Activated naive CD4-positive, alpha-beta T cell treated with anti-CD3 and anti-CD28 coated beads, Interleukin-2, amount 50 U/mL, for 24 hours (primary cell): Measurements from ENCODE around the gene ZFPM1.

Experiments used
- H3K27ac Mint-ChIP-seq: one replicate; pipeline ENCODE4 v1.8.0; 2021; ENCODE audit warnings: mild to moderate bottlenecking, mixed read lengths
- H3K27me3 Mint-ChIP-seq: one replicate; pipeline ENCODE4 v1.8.0; 2021; ENCODE audit warnings: mixed read lengths
- H3K36me3 Mint-ChIP-seq: one replicate; pipeline ENCODE4 v1.8.0; 2021; ENCODE audit warnings: mixed read lengths
- H3K4me1 Mint-ChIP-seq: one replicate; pipeline ENCODE4 v1.8.0; 2021; ENCODE audit warnings: mixed read lengths
- H3K4me3 Mint-ChIP-seq: one replicate; pipeline ENCODE4 v1.8.0; 2021; ENCODE audit warnings: mild to moderate bottlenecking, mixed read lengths
- H3K9me3 Mint-ChIP-seq: one replicate; pipeline ENCODE4 v1.8.0; 2021; ENCODE audit warnings: mixed read lengths

Gene ZFPM1

GRCh38 chr16:88499836-88500251 lies 46.8 kb downstream of the ZFPM1 start:
- H3K27ac Mint-ChIP-seq: no peak overlapping the region
- H3K27me3 Mint-ChIP-seq: no peaks in the 10 kb centered on the region
- peaks cover 9% of the 10 kb centered on the region for H3K4me1 Mint-ChIP-seq
- H3K36me3 Mint-ChIP-seq: no peaks in the 10 kb centered on the region
- H3K9me3 Mint-ChIP-seq: no peaks in the 10 kb centered on the region
- no peak overlapping the region for H3K4me3 Mint-ChIP-seq

- Mint-ChIP-seq H3K27me3 (no peaks in the 10 kb centered on the region), H3K4me3 (no peak overlapping the region), H3K9me3 (no peaks in the 10 kb centered on the region), H3K4me1 (peaks cover 9% of the 10 kb centered on the region), H3K27ac (no peak overlapping the region), H3K36me3 (no peaks in the 10 kb centered on the region)
Observed at GRCh38 chr16:88500255-88500661, 47.2 kb downstream of the ZFPM1 start.

GRCh38 chr16:88502371-88502770 lies 49.3 kb downstream of the ZFPM1 start:
- Mint-ChIP-seq H3K27ac (no peak overlapping the region), H3K36me3 (no peaks in the 10 kb centered on the region), H3K9me3 (no peaks in the 10 kb centered on the region), H3K4me1 (peaks cover 9% of the 10 kb centered on the region), H3K27me3 (no peaks in the 10 kb centered on the region), H3K4me3 (no peak overlapping the region)

GRCh38 chr16:88502776-88503280 lies 49.7 kb downstream of the ZFPM1 start:
- Mint-ChIP-seq H3K27me3 (no peaks in the 10 kb centered on the region), H3K4me1 (peaks cover 9% of the 10 kb centered on the region), H3K36me3 (no peaks in the 10 kb centered on the region), H3K4me3 (no peak overlapping the region), H3K27ac (no peak overlapping the region), H3K9me3 (no peaks in the 10 kb centered on the region)

GRCh38 chr16:88503374-88503770 lies 50.3 kb downstream of the ZFPM1 start:
- H3K27ac Mint-ChIP-seq: peak overlapping the region; percentile 55

GRCh38 chr16:88503771-88504488 lies 50.9 kb downstream of the ZFPM1 start:
- Mint-ChIP-seq H3K27me3 (no peaks in the 10 kb centered on the region), H3K4me3 (no peak overlapping the region), H3K36me3 (no peaks in the 10 kb centered on the region), H3K27ac (peak overlapping the region; percentile 55), H3K4me1 (peaks cover 6% of the 10 kb centered on the region), H3K9me3 (no peaks in the 10 kb centered on the region)

More at GRCh38 chr16:88503374-88503770, 50.3 kb downstream of the ZFPM1 start:
- H3K4me3 Mint-ChIP-seq: no peak overlapping the region
- H3K27me3 Mint-ChIP-seq: no peaks in the 10 kb centered on the region
- no peaks in the 10 kb centered on the region for H3K9me3 Mint-ChIP-seq
- peaks cover 8% of the 10 kb centered on the region for H3K4me1 Mint-ChIP-seq
- no peaks in the 10 kb centered on the region for H3K36me3 Mint-ChIP-seq

- H3K27ac Mint-ChIP-seq: peak overlapping the region; percentile 68
- no peaks in the 10 kb centered on the region for H3K27me3 Mint-ChIP-seq
- H3K4me1 Mint-ChIP-seq: peaks cover 6% of the 10 kb centered on the region
- no peaks in the 10 kb centered on the region for H3K9me3 Mint-ChIP-seq
- no peaks in the 10 kb centered on the region for H3K36me3 Mint-ChIP-seq
- no peak overlapping the region for H3K4me3 Mint-ChIP-seq
Observed at GRCh38 chr16:88504489-88505404, 51.7 kb downstream of the ZFPM1 start.

- peaks cover 6% of the 10 kb centered on the region for H3K4me1 Mint-ChIP-seq
- no peaks in the 10 kb centered on the region for H3K36me3 Mint-ChIP-seq
- no peaks in the 10 kb centered on the region for H3K9me3 Mint-ChIP-seq
- H3K4me3 Mint-ChIP-seq: no peak overlapping the region
- H3K27me3 Mint-ChIP-seq: no peaks in the 10 kb centered on the region
- H3K27ac Mint-ChIP-seq: peak overlapping the region; percentile 68
Observed at GRCh38 chr16:88505405-88506082, 52.5 kb downstream of the ZFPM1 start.

- Mint-ChIP-seq H3K36me3 (no peaks in the 10 kb centered on the region), H3K4me1 (peaks cover 6% of the 10 kb centered on the region), H3K9me3 (no peaks in the 10 kb centered on the region), H3K27ac (no peak overlapping the region), H3K27me3 (no peaks in the 10 kb centered on the region), H3K4me3 (no peak overlapping the region)
Observed at GRCh38 chr16:88506723-88507122, 53.6 kb downstream of the ZFPM1 start.

- Mint-ChIP-seq H3K36me3 (no peaks in the 10 kb centered on the region), H3K27me3 (no peaks in the 10 kb centered on the region), H3K27ac (no peak overlapping the region), H3K4me3 (no peak overlapping the region), H3K9me3 (no peaks in the 10 kb centered on the region), H3K4me1 (peaks cover 6% of the 10 kb centered on the region)
Observed at GRCh38 chr16:88507231-88507743, 54.2 kb downstream of the ZFPM1 start.

GRCh38 chr16:88508376-88508867 lies 55.3 kb downstream of the ZFPM1 start:
- Mint-ChIP-seq H3K27ac (no peak overlapping the region), H3K4me1 (peaks cover 5% of the 10 kb centered on the region), H3K9me3 (no peaks in the 10 kb centered on the region), H3K27me3 (no peaks in the 10 kb centered on the region), H3K36me3 (no peaks in the 10 kb centered on the region), H3K4me3 (no peak overlapping the region)

GRCh38 chr16:88508868-88509748 lies 56.0 kb downstream of the ZFPM1 start:
- Mint-ChIP-seq H3K27ac (peak overlapping the region; percentile 12), H3K36me3 (no peaks in the 10 kb centered on the region), H3K9me3 (no peaks in the 10 kb centered on the region), H3K4me1 (peaks cover under 1% of the 10 kb centered on the region), H3K4me3 (no peak overlapping the region), H3K27me3 (no peaks in the 10 kb centered on the region)

GRCh38 chr16:88509749-88510069 lies 56.6 kb downstream of the ZFPM1 start:
- H3K27me3 Mint-ChIP-seq: no peaks in the 10 kb centered on the region
- no peaks in the 10 kb centered on the region for H3K36me3 Mint-ChIP-seq
- H3K4me1 Mint-ChIP-seq: no peaks in the 10 kb centered on the region
- H3K4me3 Mint-ChIP-seq: no peak overlapping the region
- H3K9me3 Mint-ChIP-seq: no peaks in the 10 kb centered on the region
- H3K27ac Mint-ChIP-seq: no peak overlapping the region

- H3K4me3 Mint-ChIP-seq: no peak overlapping the region
- no peaks in the 10 kb centered on the region for H3K36me3 Mint-ChIP-seq
- no peaks in the 10 kb centered on the region for H3K9me3 Mint-ChIP-seq
- H3K4me1 Mint-ChIP-seq: no peaks in the 10 kb centered on the region
- no peak overlapping the region for H3K27ac Mint-ChIP-seq
- H3K27me3 Mint-ChIP-seq: no peaks in the 10 kb centered on the region
Observed at GRCh38 chr16:88510091-88510994, 57.3 kb downstream of the ZFPM1 start.
